HG02571 (cell line): ENCODE data around the gene MYO10.
"Not testable (repeated sequence)": the region's sequence is repeated elsewhere in the genome, so short reads cannot be mapped to it uniquely, and the experiment has no call there.

Experiments
- ATAC-seq: cut with Tn5 transposase; IDR thresholded peaks from one replicate; pipeline ENCODE4 v1.9.1; 2021; ENCODE audit warnings: mild to moderate bottlenecking, moderate library complexity; ENCODE audit not compliant: unreplicated experiment

Gene MYO10

GRCh38 chr5:16936150-16936988 lies at the start of gene MYO10:
TSS of gene MYO10 (minus strand) at chr5:16936288. CDS start at chr5:16935808, 480 bp downstream.
- peak; percentile 42 for ATAC-seq

DNA sequence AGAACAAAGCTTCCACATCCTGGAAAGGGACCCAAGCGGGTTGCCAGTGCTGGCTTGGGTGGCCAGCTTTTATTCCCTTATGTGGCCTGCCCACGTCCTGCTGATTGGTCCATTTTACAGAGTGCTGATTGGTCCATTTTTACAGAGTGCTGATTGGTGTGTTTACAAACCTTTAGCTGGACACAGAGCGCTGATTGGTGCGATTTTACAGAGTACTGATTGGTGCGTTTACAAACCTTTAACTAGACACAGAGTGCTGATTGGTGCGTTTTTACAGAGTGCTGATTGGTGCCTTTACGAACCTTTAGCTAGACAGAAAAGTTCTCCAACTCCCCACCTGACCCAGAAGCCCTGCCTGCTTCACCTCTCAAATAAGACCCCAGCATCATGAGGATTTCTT lies 49.2 kb upstream of the MYO10 start:
- ATAC-seq = not testable (repeated sequence)

GRCh38 chr5:16983972-16984371 lies 47.9 kb upstream of the MYO10 start:
- no peak for ATAC-seq

GRCh38 chr5:16983022-16983639 lies 47.0 kb upstream of the MYO10 start:
- ATAC-seq = no peak

- ATAC-seq = no peak
Observed at GRCh38 chr5:16981700-16982099, 45.6 kb upstream of the MYO10 start.

DNA sequence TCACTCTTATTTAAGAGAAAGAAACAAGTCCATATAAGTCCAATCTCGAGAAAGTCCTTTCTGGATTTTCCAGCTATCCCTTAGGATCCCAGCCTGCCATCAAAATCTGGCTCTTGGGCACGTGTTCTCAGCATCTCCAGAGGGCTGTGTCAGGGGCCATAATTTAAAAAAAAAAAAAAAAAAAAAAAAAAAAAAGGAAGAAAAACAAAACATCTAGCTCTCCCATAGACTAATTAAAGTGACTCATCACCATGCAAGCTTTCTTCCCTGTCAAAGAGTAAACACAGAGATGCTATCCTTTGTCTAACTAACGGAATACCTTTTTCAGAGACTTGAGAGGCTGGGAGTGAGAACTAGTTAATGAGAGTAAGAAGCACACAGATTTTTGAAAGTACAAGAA lies 44.9 kb upstream of the MYO10 start:
- no peak for ATAC-seq

GRCh38 chr5:16978296-16978695 lies 42.2 kb upstream of the MYO10 start:
- ATAC-seq = no peak

- ATAC-seq = peak; percentile 81
Observed at GRCh38 chr5:16976625-16977008, 40.5 kb upstream of the MYO10 start.

- peak; percentile 80 for ATAC-seq
Observed at GRCh38 chr5:16975950-16976624, 40.0 kb upstream of the MYO10 start.

DNA sequence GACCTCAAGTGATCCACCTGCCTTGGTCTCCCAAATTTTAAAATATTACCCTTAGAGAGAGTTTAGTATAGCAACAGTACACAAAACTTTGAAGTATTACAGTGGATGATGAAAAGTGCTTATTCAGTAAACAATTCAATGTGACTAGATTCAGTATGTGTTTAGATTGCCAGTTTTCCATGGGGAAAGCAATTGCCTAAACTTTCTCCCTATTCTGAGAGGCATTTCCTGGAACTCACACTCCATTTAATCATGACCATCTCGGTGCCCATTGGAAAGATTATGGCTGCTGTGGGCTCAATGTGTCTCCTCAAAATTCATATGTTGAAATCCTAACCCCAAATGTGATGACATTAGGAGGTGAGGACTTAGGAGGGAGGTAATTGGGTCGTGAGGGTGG lies 38.9 kb upstream of the MYO10 start:
- no peak for ATAC-seq

GRCh38 chr5:16970826-16971225 lies 34.7 kb upstream of the MYO10 start:
- ATAC-seq = no peak

GRCh38 chr5:16970260-16970659 lies 34.2 kb upstream of the MYO10 start:
- no peak for ATAC-seq

DNA sequence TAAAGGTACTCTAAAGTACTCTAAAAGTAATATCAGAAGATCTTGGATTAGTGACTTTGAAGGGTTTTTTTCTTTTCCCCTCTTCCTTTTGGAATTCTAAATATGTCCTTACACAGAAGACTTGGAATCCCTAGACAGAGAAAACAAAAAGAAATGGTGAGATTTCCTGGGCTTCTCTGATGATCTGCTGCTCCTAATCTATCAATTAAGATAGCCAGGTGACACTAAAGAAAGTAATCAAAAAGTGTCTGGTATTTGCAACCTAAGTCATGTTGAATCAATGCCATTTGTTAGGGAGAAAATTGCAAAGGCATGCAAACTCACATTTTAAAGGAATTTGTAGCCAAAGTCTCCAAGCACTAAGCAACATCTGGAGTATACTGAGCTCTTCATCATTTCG lies 29.5 kb upstream of the MYO10 start:
- no peak for ATAC-seq

- no peak for ATAC-seq
Observed at GRCh38 chr5:16963821-16964220, 27.7 kb upstream of the MYO10 start.

GRCh38 chr5:16961131-16961530 lies 25.0 kb upstream of the MYO10 start:
- ATAC-seq = no peak

DNA sequence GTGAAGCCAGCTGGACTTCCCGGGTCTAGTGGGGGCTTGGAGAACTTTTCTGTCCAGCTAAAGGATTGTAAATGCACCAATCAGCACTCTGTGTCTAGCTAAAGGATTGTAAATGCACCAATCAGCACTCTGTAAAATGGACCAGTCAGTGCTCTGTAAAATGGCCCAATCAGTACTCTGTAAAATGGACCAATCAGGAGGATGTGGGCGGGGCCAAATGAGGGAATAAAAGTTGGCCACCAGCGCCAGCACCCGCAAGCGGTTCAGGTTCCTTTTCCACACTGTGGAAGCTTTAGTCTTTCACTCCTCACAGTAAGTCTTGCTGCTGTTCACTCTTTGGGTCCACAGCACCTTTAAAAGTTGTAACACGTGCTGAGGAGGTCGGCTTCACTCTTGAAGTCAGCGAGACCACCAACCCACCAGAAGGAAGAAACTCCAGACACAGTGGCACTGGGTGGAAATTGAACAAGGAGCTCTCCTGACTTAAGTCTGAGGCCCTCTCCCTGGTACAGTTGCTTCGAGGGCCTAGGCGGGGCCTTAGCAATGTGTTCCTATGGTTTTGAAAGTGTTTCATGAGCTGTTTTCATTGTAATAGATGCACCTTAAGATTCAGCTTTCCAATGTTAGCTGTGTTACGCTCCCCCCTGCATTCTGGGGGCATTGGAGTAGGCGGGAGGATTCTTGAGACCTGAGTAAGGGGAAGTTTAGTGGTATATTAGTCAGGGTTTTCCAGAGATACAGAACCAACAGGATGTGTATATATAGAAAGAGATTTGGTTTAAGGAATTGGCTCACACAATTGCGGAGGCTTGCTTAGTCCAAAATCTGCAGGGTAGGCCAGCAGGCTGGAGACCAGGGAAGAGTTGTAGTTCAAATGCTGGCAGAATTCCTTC lies 21.5 kb upstream of the MYO10 start:
- ATAC-seq = no peak

DNA sequence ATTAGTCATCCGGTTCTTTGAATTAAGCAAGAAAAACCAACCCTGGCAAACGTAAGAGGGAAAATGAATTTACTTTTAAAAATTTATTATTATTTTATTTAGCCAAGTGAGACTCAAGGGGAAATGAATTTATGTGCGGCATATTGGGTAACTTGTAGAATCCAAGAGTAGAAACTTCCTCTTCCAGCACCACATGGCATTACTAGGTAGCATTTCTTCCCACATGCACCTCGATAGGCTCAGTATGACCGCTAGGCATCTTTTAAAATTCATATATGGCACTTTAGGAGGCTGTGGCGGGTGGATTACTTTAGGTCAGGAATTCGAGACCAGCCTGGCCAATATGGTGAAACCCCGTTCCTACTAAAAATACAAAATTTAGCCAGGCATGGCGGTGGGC lies 17.6 kb upstream of the MYO10 start:
- no peak for ATAC-seq

DNA sequence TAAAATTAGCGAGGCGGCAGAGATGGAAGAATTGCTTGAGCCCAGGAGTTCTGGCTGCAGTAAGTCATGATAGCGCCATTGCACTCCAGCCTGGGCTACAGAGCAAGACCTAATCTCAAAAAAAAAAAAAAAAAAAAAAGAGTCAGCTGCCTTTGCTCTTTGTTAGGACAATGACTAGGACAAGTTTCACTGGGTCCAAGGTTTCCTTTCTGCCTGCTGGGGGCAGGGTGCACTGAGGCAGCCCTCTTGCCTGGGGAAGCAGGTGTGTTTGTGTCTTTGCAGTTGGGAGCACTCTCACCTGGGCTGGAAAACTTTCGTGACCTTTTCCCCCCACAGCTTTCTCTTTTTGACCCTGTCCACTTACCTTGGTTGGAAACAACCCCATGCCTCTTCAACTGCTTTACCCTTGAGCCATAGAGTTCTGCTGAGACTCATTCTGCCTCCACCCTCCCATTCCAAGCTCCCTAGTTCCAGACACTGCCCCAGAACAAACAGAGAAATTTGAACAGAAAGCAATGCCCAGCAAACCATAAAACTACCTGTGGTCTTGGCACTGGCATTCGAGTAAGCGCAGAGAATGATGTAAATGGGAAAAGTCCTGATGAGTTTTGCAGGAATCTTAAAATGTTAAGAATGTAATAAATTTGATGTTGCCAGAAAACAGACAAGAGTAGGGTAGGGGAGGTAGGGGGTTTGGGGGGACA lies 17.0 kb upstream of the MYO10 start:
- no peak for ATAC-seq

DNA sequence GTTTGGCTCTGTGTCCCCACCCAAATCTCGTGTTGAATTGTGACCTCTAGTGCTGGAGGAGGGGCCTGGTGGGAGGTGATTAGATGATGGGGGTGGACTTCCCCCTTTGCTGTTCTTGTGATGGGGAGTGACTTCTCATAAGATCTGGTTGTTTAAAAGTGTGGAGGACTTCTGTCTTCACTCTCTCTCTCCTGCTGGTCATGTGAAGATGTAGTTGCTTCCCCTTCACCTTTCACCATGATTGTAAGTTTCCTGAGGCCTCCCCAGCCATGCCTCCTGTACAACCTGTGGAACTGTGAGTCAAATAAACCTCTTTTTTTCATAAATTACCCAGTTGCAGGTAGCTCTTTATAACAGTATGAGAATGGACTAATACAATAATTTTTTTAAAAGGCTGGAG lies 10.6 kb upstream of the MYO10 start:
- ATAC-seq = no peak

GRCh38 chr5:16944816-16945562 lies 8.9 kb upstream of the MYO10 start:
- ATAC-seq = no peak
